Stimulated activated naive CD8-positive, alpha-beta T cell treated with anti-CD3 and anti-CD28 coated beads, Interleukin-15, amount 100 ng/mL, for 72 hours (primary cell): ENCODE results near the gene SP1.
A peak's percentile ranks its signal among the peaks of the same experiment; 100 is the strongest.
"Not testable (repeated sequence)": the region's sequence is repeated elsewhere in the genome, so short reads cannot be mapped to it uniquely, and the experiment has no call there.

ENCODE experiments used
- ATAC-seq: fragments of 150-1000 bp; cut with Tn5 transposase; 2 replicates; pipeline ENCODE4 v1.10.0; 2021; ENCODE audit warnings: mild to moderate bottlenecking, moderate library complexity
- DNase-seq, 2 donors: peaks; one replicate each; pipeline ENCODE4 v3.0.0; 2021 to 2022
- H3K27ac Mint-ChIP-seq, 2 donors: one replicate each; pipeline ENCODE4 v1.8.0; 2022; ENCODE audit warnings: mild to moderate bottlenecking in 2 of 2, mixed read lengths in 2 of 2, moderate library complexity in 2 of 2
- H3K27me3 Mint-ChIP-seq: one replicate; pipeline ENCODE4 v1.8.0; 2022; ENCODE audit warnings: mixed read lengths
- H3K4me1 Mint-ChIP-seq: one replicate; pipeline ENCODE4 v1.8.0; 2022; ENCODE audit warnings: mild to moderate bottlenecking, mixed read lengths
- H3K4me3 Mint-ChIP-seq, 2 donors: one replicate each; pipeline ENCODE4 v1.8.0; 2022; ENCODE audit warnings: mild to moderate bottlenecking in 2 of 2, mixed read lengths in 2 of 2, moderate library complexity in 1 of 2
- H3K9me3 Mint-ChIP-seq, 2 donors: one replicate each; pipeline ENCODE4 v1.8.0; 2022; ENCODE audit warnings: mixed read lengths in 2 of 2

SP1 gene

DNA sequence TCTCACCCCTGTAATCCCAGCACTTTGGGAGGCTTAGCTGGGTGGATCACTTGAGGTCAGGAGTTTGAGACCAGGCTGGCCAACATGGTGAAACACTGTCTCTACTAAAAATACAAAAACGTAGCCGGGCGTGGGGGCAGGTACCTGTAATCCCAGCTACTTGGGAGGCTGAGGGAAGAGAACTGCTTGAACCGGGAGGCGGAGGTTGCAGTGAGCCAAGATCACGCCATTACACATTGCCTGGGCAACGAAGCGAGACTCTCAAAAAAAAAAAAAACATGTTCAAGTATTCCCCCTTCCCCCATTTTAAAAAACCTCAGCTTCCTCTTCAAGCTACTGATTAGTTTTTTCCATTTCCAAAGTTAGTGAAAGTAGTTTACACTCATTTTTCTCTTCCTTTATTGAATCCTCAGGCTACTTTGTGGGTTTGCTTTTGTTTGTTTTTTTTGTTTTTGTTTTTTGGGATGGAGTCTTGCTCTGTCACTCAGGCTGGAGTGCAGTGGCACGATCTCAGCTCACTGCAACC is 37.4 kb downstream of the SP1 start:
- peak; percentile 38 for ATAC-seq
- not testable (repeated sequence) for H3K27me3 Mint-ChIP-seq, DNase-seq, H3K9me3 Mint-ChIP-seq
- H3K27ac Mint-ChIP-seq = peak overlapping the region in 1 of 2 donors; percentile 54
- H3K4me3 Mint-ChIP-seq = peak overlapping the region; percentile 13 to 22
- H3K4me1 Mint-ChIP-seq = peaks cover 68% of the 10 kb centered on the region

DNA sequence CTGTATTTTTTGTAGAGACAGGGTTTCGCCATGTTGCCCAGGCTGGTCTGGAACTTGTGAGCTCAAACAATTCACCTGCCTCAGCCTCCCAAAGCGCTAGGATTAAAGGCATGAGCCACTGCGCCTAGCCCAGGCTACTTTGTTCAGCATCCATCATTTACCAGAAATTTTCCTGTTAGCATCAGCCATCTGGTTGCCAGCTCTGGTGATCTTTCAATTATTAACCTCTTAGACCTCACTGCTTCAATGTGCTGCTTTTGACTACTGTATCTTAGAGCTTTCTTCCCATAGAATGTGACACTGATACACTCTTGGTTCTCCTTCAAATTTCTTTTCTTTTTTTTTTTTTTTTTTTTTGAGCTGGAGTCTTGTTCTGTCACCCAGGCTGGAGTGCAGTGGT is 38.2 kb downstream of the SP1 start:
- ATAC-seq (no peak), DNase-seq (no peak)
- Mint-ChIP-seq H3K27me3 (no peaks in the 10 kb centered on the region), H3K4me1 (peaks cover 61% of the 10 kb centered on the region), H3K4me3 (peak overlapping the region in 1 of 2 donors; percentile 12), H3K9me3 (no peaks in the 10 kb centered on the region), H3K27ac (peak overlapping the region in 1 of 2 donors; percentile 72)

GRCh38 chr12:53419756-53420155 is 39.8 kb downstream of the SP1 start:
- H3K27ac Mint-ChIP-seq = no peak overlapping the region
- no peak for DNase-seq

GRCh38 chr12:53422247-53422646 is 42.3 kb downstream of the SP1 start:
- peaks cover 38% of the 10 kb centered on the region for H3K4me1 Mint-ChIP-seq
- not testable (repeated sequence) for DNase-seq, H3K27me3 Mint-ChIP-seq, H3K4me3 Mint-ChIP-seq, H3K27ac Mint-ChIP-seq, ATAC-seq, H3K9me3 Mint-ChIP-seq

More at GRCh38 chr12:53419756-53420155, 39.8 kb downstream of the SP1 start:
- Mint-ChIP-seq H3K27me3 (no peaks in the 10 kb centered on the region), H3K4me1 (peaks cover 58% of the 10 kb centered on the region), H3K9me3 (no peaks in the 10 kb centered on the region), H3K4me3 (no peak overlapping the region)
- ATAC-seq = no peak

DNA sequence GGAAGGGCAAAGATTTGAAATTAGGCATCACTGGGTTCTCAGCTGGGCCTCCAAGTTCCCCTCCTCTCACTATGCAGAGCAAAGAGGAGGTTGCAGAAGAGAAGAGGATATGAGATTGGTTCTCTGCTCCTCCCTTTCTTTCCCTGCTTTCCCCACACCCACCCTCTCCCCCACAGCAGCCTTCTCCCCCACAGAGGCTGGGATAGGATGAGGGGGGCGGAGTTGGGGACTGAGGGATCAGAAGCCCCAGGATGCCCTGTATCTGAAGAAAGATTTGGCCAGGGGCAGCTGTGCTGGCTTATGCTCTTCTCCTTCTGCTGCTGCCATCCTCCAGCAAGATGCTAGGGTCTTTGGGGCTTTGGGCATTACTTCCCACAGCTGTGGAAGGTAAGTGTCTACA is 43.6 kb downstream of the SP1 start, which contains the start of gene AMHR2:
Gene AMHR2, plus strand, starts transcription at position 259 of the 400 bp plus-strand sequence. Its CDS starts 80 bp downstream, at position 339.
- ATAC-seq = no peak
- Mint-ChIP-seq H3K4me3 (no peak within 1 kb of the TSS), H3K9me3 (no peaks in the 10 kb centered on the region), H3K27me3 (no peaks in the 10 kb centered on the region), H3K4me1 (peaks cover 35% of the 10 kb centered on the region), H3K27ac (no peak within 1 kb of the TSS)
- no peak for DNase-seq

GRCh38 chr12:53424626-53425514 is 44.9 kb downstream of the SP1 start:
- Mint-ChIP-seq H3K4me3 (no peak overlapping the region), H3K27ac (no peak overlapping the region)
- no peak for ATAC-seq

DNA sequence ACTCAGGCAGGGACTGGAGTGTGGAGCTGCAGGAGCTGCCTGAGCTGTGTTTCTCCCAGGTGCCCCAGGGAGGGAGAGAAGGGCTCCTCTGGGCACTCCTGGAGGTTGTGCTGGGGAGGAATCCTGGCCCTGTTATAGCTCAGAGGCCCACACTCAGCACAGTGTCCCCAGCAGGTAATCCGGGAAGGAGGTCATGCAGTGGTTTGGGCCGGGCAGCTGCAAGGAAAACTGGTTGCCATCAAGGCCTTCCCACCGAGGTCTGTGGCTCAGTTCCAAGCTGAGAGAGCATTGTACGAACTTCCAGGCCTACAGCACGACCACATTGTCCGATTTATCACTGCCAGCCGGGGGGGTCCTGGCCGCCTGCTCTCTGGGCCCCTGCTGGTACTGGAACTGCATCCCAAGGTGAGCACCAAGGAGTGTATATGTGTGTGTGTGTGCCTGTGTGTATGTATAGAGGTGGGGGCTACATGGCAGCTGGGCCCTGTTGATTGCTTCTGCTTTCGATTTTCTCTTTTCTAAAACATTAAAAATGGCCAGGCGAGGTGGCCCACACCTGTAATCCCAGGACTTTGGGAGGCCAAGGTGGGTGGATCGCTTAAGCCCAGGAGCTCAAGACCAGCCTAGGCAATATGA is 45.7 kb downstream of the SP1 start:
- ATAC-seq = no peak

More at GRCh38 chr12:53424626-53425514, 44.9 kb downstream of the SP1 start:
- Mint-ChIP-seq H3K9me3 (no peaks in the 10 kb centered on the region), H3K27me3 (no peaks in the 10 kb centered on the region), H3K4me1 (peaks cover 24% of the 10 kb centered on the region)
- no peak for DNase-seq

GRCh38 chr12:53427905-53428594 is 48.1 kb downstream of the SP1 start:
- H3K4me3 Mint-ChIP-seq = no peak overlapping the region
- peak overlapping the region in 1 of 2 donors; percentile 63 for H3K27ac Mint-ChIP-seq
- H3K9me3 Mint-ChIP-seq = no peaks in the 10 kb centered on the region
- H3K4me1 Mint-ChIP-seq = peaks cover 10% of the 10 kb centered on the region
- no peaks in the 10 kb centered on the region for H3K27me3 Mint-ChIP-seq
- peak; percentile 20 to 42 for DNase-seq
- peak; percentile 97 for ATAC-seq

More for the DNA sequence above, 45.7 kb downstream of the SP1 start:
- peaks cover 23% of the 10 kb centered on the region for H3K4me1 Mint-ChIP-seq
- H3K4me3 Mint-ChIP-seq = no peak overlapping the region
- H3K9me3 Mint-ChIP-seq = no peaks in the 10 kb centered on the region
- H3K27me3 Mint-ChIP-seq = no peaks in the 10 kb centered on the region
- peak overlapping the region in 1 of 2 donors; percentile 61 for H3K27ac Mint-ChIP-seq
- DNase-seq = no peak

GRCh38 chr12:53428741-53429140 is 48.8 kb downstream of the SP1 start:
- H3K27ac Mint-ChIP-seq = no peak overlapping the region
- no peaks in the 10 kb centered on the region for H3K9me3 Mint-ChIP-seq
- DNase-seq = no peak
- ATAC-seq = no peak
- H3K27me3 Mint-ChIP-seq = no peaks in the 10 kb centered on the region
- peaks cover 10% of the 10 kb centered on the region for H3K4me1 Mint-ChIP-seq
- H3K4me3 Mint-ChIP-seq = no peak overlapping the region

GRCh38 chr12:53430116-53430515 is 50.1 kb downstream of the SP1 start:
- Mint-ChIP-seq H3K27ac (no peak overlapping the region), H3K9me3 (no peaks in the 10 kb centered on the region), H3K4me1 (peaks cover 10% of the 10 kb centered on the region), H3K4me3 (no peak overlapping the region), H3K27me3 (no peaks in the 10 kb centered on the region)
- ATAC-seq (no peak), DNase-seq (no peak)

GRCh38 chr12:53431187-53431586 is 51.2 kb downstream of the SP1 start:
- Mint-ChIP-seq H3K4me1 (peaks cover 10% of the 10 kb centered on the region), H3K9me3 (no peaks in the 10 kb centered on the region), H3K27ac (no peak overlapping the region), H3K4me3 (no peak overlapping the region), H3K27me3 (no peaks in the 10 kb centered on the region)
- DNase-seq (no peak), ATAC-seq (no peak)

- H3K27me3 Mint-ChIP-seq, H3K9me3 Mint-ChIP-seq, H3K4me3 Mint-ChIP-seq, DNase-seq, H3K27ac Mint-ChIP-seq, H3K4me1 Mint-ChIP-seq, ATAC-seq: not testable (repeated sequence)
Measured at GRCh38 chr12:53435326-53435725, 55.4 kb downstream of the SP1 start.

- H3K27me3 Mint-ChIP-seq, H3K27ac Mint-ChIP-seq, ATAC-seq, DNase-seq, H3K4me3 Mint-ChIP-seq, H3K9me3 Mint-ChIP-seq: not testable (repeated sequence)
- peaks cover 26% of the 10 kb centered on the region for H3K4me1 Mint-ChIP-seq
Measured at GRCh38 chr12:53439582-53439981, 59.6 kb downstream of the SP1 start.

- H3K27ac Mint-ChIP-seq = peak within 1 kb of the TSS; percentile 92 to 95
- ATAC-seq = peak; percentile 98
Measured at GRCh38 chr12:53441040-53441833, 61.3 kb downstream of the SP1 start, which contains the start of gene PRR13. PRR13 (plus strand) TSS chr12:53441734; CDS start chr12:53442715, 981 bp downstream.

More at GRCh38 chr12:53441040-53441833, 61.3 kb downstream of the SP1 start, which contains the start of gene PRR13:
- H3K27me3 Mint-ChIP-seq = no peaks in the 10 kb centered on the region
- peak; percentile 93 to 97 for DNase-seq
- peak within 1 kb of the TSS; percentile 82 to 94 for H3K4me3 Mint-ChIP-seq
- H3K4me1 Mint-ChIP-seq = peaks cover 42% of the 10 kb centered on the region
- no peaks in the 10 kb centered on the region for H3K9me3 Mint-ChIP-seq
